Hematopoietic multipotent progenitor cell treated with erythropoietin and hydrocortisone succinate and interleukin-3 and kit ligand, for 4 days (in vitro differentiated cells): Measurements from ENCODE around the gene MGST3.
"Not testable (repeated sequence)": the region's sequence is repeated elsewhere in the genome, so short reads cannot be mapped to it uniquely, and the experiment has no call there.

Source experiments
- DNase-seq: peaks from one replicate; pipeline ENCODE4 v3.0.0-alpha.2; 2015

Gene MGST3

GRCh38 chr1:165701922-165702321, 70.9 kb downstream of the MGST3 start:
- DNase-seq: not testable (repeated sequence)

DNA sequence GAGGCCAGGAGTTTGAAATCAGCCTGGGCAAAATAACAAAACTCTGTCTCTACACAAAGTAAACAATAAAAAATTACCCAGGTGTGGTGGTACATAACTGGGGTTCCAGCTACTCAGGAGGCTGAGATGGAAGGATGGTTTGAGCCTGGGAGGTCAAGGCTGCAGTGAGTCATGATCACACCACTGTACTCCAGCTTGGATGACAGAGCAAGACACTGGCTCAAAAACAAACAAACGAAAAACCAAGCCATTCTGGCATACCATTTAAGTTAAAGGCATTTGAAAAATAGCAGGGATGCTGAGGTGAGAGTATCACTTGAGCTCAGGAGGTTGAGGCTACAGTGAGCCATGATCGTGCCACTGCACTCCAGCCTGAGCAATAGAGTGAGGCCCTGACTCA, 72.6 kb downstream of the MGST3 start:
- no peak for DNase-seq
